ENCODE data around the gene GRB10. TPM values are rescaled to one million over a fixed set of nuclear protein-coding genes. Genes with fewer than 3 reads are reported as not detected.

Gene GRB10
- total and polyA plus RNA-seq, 2 donors (not counting 3 experiments of a cell fraction or from before 2014, with no cell fraction given): 43.7 to 240 TPM

DNA sequence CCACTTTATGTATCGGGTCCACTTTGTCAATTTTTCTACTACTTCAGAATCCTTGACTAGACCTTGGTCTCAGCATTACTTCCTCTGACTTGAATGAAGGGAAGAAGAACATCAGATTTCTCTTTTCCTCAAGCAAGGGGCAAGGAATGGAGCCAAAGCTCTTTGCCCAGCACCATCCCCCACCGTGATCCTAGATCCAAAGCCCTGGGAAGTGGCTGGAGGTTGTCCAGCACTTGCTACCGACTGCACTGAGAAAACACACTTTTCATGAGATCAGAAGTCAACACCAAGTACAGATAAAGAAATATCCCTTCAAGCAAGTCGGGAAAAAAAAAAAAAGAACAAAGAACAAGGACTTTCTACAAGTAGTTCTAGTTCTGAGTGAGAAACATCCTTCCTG is 115.4 kb downstream of the GRB10 start:
- no TSS peak for BruUV-seq (replicated peaks)
- H3K4me2 ChIP-seq (ENCODE audit: insufficient read depth, low read length): peak overlapping the region; percentile 26
- peak overlapping the region; percentile 44 for H3K27ac ChIP-seq (ENCODE audit: insufficient read depth, low read depth, low read length)
- dilution Hi-C loops (cut with MboI; ENCODE audit: extremely low pct_ligation_motif_present, low sequenced_read_pairs): no loop called here
- peak; percentile 90 for DNase-seq (ENCODE audit: low read depth, low spot score)
- peak; percentile 87 for FAIRE-seq
- peaks cover 45% of the 10 kb centered on the region for H3K4me1 ChIP-seq (ENCODE audit: control insufficient read depth, extremely low read depth, insufficient read depth, low read length)
- H3K9me1 ChIP-seq (replicated peaks; ENCODE audit: control insufficient read depth, extremely low read depth, insufficient read depth, low read length): no peaks in the 10 kb centered on the region
- H3K27me3 ChIP-seq (ENCODE audit: control insufficient read depth in 2 of 2, insufficient read depth in 2 of 2, low read length in 2 of 2): no peaks in the 10 kb centered on the region
- intact Hi-C loops (cut with micrococcal nuclease): loop anchor here (2.0 to 5.0 kb wide), 2 partner anchors 17 to 125 kb away; no protein-coding TSS in a partner anchor
- H3K9ac ChIP-seq (replicated peaks; ENCODE audit: extremely low read depth, insufficient read depth, low read length): peak overlapping the region; percentile 12
- POLR2A ChIA-PET: no interaction called here
- CTCF ChIA-PET: interaction anchor here (0.9 to 1.6 kb wide), 5 partner anchors 30 to 495 kb away, joined by 4 to 8 read pairs (median 4); no protein-coding TSS in a partner anchor
- no peak overlapping the region for H2AFZ ChIP-seq (ENCODE audit: low read depth, low read length)
- H3K4me3 ChIP-seq (replicated peaks in 1 of 3; ENCODE audit: insufficient read depth in 1 of 3, low read depth in 1 of 3, low read length in 3 of 3): no peak overlapping the region
- peaks cover 79% of the 10 kb centered on the region for H3K79me2 ChIP-seq (ENCODE audit: control insufficient read depth, insufficient read depth, low read length)
- H4K20me1 ChIP-seq (replicated peaks; ENCODE audit: control insufficient read depth, extremely low read depth, insufficient read depth, low read length): no peaks in the 10 kb centered on the region
- TF ChIP-seq POLR2A (IDR thresholded peaks at IDR 0.05; ENCODE audit: low read depth, low read length) (no peak), POLR2AphosphoS5 (IDR thresholded peaks at IDR 0.05; ENCODE audit: insufficient read depth, low read depth, low read length) (no peak), MYC (IDR thresholded peaks at IDR 0.05; ENCODE audit: low read depth, low read length) (no peak), MAX (IDR thresholded peaks at IDR 0.05; ENCODE audit: insufficient read depth, insufficient read length) (no peak), EZH2 (IDR thresholded peaks at IDR 0.05; ENCODE audit: borderline replicate concordance, low read depth, low read length, severe bottlenecking) (no peak), FOS (IDR thresholded peaks at IDR 0.05; ENCODE audit: borderline replicate concordance, insufficient read depth, low read length) (no peak), GATA2 (IDR thresholded peaks at IDR 0.05; ENCODE audit: insufficient read depth, insufficient read length, low read depth, low read length) (no peak), CTCF (IDR thresholded peaks at IDR 0.05; ENCODE audit: extremely low read depth in 1 of 2, insufficient read depth in 1 of 2, low read depth in 1 of 2, low read length in 2 of 2) (no peak), JUN (IDR thresholded peaks at IDR 0.05; ENCODE audit: borderline replicate concordance, insufficient read depth, insufficient read length, low read depth) (no peak)
- H3K36me3 ChIP-seq (ENCODE audit: control insufficient read depth in 2 of 2, extremely low read depth in 1 of 2, insufficient read depth in 2 of 2, low read length in 2 of 2): peaks cover 8 to 32% of the 10 kb centered on the region in 2 experiments
- no peaks in the 10 kb centered on the region for H3K9me3 ChIP-seq (replicated peaks; ENCODE audit: control insufficient read depth, insufficient read depth, low read length)

Data from endothelial cell of umbilical vein (primary cell).